HepG2 (cell line): ENCODE results near the gene RASSF4. TPM values are rescaled to one million over a fixed set of nuclear protein-coding genes. Genes with fewer than 3 reads are reported as not detected.
A peak's percentile ranks its signal among the peaks of the same experiment; 100 is the strongest.

Experiments
- ATF5 ChIP-seq: sonication (generic); formaldehyde crosslinking; IDR thresholded peaks from 2 replicates; pipeline ENCODE4 v1.4.0; 2020; ENCODE audit warnings: mild to moderate bottlenecking, low read depth, missing genetic modification reagents
- FOXA1 ChIP-seq, 2 experiments: fragments of 450-650 bp in 1 of 2; sonication (generic) in 1 of 2; formaldehyde crosslinking in 1 of 2; IDR thresholded peaks; 2 replicates each; pipeline versions ENCODE4 v1.4.0 to v1.6.1; 2016 to 2020; ENCODE audit warnings: missing genetic modification reagents in 1 of 2
- KDM4B ChIP-seq: sonication (generic); formaldehyde crosslinking; IDR thresholded peaks from 2 replicates; pipeline ENCODE4 v1.4.0; 2020; ENCODE audit warnings: missing genetic modification reagents
- PAXIP1 ChIP-seq: sonication (generic); formaldehyde crosslinking; conservative IDR thresholded peaks from 2 replicates; pipeline ENCODE4 v1.4.0; 2020; ENCODE audit warnings: mild to moderate bottlenecking, missing genetic modification reagents, moderate library complexity
- SIN3B ChIP-seq: fragments of 150-350 bp; IDR thresholded peaks from 2 replicates; pipeline ENCODE4 v1.6.1; 2014; ENCODE audit warnings: low read length
- TMF1 ChIP-seq: sonication (generic); formaldehyde crosslinking; IDR thresholded peaks from 2 replicates; pipeline ENCODE4 v1.8.1; 2022; ENCODE audit warnings: low read depth, missing genetic modification reagents
- polyA plus RNA-seq, 8 experiments: library from polyadenylated mRNA; depleted of rRNA in 3 of 8; stranded (reverse) in 7 of 8; unstranded in 1 of 8; fragments of >200 nt; fragmentation: Illumina TruSeq in 4 of 8; extraction: Trizol in 4 of 8; gene quantifications; 2 replicates each; pipeline versions ENCODE4 v1.2.1 to v1.2.3, GENCODE V29; 2011 to 2016; ENCODE audit warnings: low read depth in 4 of 8, missing spikeins in 1 of 8, mixed read lengths in 1 of 8; ENCODE audit not compliant: insufficient read depth in 1 of 8
- total RNA-seq, 5 experiments: library from RNA; depleted of rRNA; stranded (reverse); fragments of >200 nt; fragmentation: Illumina TruSeq; extraction: Trizol; gene quantifications; 2 replicates each; pipeline ENCODE4 v1.2.3, GENCODE V29; 2016; ENCODE audit warnings: low read depth in 1 of 5
- TF ChIP-seq, protein P1 (sequence below): sonication (generic); formaldehyde crosslinking; IDR thresholded peaks from 2 replicates; pipeline ENCODE4 v1.5.0; 2020; ENCODE audit warnings: missing genetic modification reagents, mild to moderate bottlenecking, borderline replicate concordance
- TF ChIP-seq, protein P2 (sequence below), 2 experiments: sonication (generic) in 1 of 2; formaldehyde crosslinking in 1 of 2; IDR thresholded peaks; 2 replicates each; pipeline versions ENCODE4 v1.6.1 to v1.9.0; 2014 to 2022; ENCODE audit warnings: antibody characterized with exemption in 1 of 2, borderline replicate concordance in 1 of 2, inconsistent platforms in 1 of 2, low read depth in 1 of 2, missing genetic modification reagents in 1 of 2
- TF ChIP-seq, protein P3 (sequence below): sonication (generic); formaldehyde crosslinking; IDR thresholded peaks from 2 replicates; pipeline ENCODE4 v1.4.0; 2020; ENCODE audit warnings: missing genetic modification reagents

Gene RASSF4
- total and polyA plus RNA-seq, 2 of the 13 experiments (the other 11 are each of a cell fraction or from before 2014, with no cell fraction given) = 34.0 to 51.7 TPM

- no peak for TF ChIP-seq FOXA1 (IDR thresholded peaks at IDR 0.05)
- TF ChIP-seq FOXA1 (CRISPR knock-in tag; IDR thresholded peaks at IDR 0.05) = peak; percentile 5; the same call in 1 of the 2 replicates
- TF ChIP-seq KDM4B (CRISPR knock-in tag) = peak; percentile 53; the same call in 1 of the 2 replicates
- TF ChIP-seq SIN3B = no peak
- TF ChIP-seq, protein P1, sequence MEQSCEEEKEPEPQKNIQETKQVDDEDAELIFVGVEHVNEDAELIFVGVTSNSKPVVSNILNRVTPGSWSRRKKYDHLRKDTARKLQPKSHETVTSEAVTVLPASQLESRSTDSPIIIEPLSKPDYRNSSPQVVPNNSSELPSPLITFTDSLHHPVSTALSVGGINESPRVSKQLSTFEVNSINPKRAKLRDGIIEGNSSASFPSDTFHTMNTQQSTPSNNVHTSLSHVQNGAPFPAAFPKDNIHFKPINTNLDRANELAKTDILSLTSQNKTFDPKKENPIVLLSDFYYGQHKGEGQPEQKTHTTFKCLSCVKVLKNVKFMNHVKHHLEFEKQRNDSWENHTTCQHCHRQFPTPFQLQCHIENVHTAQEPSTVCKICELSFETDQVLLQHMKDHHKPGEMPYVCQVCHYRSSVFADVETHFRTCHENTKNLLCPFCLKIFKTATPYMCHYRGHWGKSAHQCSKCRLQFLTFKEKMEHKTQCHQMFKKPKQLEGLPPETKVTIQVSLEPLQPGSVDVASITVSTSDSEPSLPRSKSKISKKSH = 0 out of 2 replicates have a peak, but pooled peaks have one; percentile 41
- TF ChIP-seq, protein P2, sequence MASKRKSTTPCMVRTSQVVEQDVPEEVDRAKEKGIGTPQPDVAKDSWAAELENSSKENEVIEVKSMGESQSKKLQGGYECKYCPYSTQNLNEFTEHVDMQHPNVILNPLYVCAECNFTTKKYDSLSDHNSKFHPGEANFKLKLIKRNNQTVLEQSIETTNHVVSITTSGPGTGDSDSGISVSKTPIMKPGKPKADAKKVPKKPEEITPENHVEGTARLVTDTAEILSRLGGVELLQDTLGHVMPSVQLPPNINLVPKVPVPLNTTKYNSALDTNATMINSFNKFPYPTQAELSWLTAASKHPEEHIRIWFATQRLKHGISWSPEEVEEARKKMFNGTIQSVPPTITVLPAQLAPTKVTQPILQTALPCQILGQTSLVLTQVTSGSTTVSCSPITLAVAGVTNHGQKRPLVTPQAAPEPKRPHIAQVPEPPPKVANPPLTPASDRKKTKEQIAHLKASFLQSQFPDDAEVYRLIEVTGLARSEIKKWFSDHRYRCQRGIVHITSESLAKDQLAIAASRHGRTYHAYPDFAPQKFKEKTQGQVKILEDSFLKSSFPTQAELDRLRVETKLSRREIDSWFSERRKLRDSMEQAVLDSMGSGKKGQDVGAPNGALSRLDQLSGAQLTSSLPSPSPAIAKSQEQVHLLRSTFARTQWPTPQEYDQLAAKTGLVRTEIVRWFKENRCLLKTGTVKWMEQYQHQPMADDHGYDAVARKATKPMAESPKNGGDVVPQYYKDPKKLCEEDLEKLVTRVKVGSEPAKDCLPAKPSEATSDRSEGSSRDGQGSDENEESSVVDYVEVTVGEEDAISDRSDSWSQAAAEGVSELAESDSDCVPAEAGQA (IDR thresholded peaks at IDR 0.05; ENCODE audit: low read depth) = no peak
- TF ChIP-seq, protein P2 (CRISPR knock-in tag; IDR thresholded peaks at IDR 0.05; ENCODE audit: borderline replicate concordance) = no peak
- no peak; the same call in 1 of the 2 replicates for TF ChIP-seq PAXIP1
- TF ChIP-seq ATF5 (CRISPR knock-in tag) = no peak
- TF ChIP-seq, protein P3, sequence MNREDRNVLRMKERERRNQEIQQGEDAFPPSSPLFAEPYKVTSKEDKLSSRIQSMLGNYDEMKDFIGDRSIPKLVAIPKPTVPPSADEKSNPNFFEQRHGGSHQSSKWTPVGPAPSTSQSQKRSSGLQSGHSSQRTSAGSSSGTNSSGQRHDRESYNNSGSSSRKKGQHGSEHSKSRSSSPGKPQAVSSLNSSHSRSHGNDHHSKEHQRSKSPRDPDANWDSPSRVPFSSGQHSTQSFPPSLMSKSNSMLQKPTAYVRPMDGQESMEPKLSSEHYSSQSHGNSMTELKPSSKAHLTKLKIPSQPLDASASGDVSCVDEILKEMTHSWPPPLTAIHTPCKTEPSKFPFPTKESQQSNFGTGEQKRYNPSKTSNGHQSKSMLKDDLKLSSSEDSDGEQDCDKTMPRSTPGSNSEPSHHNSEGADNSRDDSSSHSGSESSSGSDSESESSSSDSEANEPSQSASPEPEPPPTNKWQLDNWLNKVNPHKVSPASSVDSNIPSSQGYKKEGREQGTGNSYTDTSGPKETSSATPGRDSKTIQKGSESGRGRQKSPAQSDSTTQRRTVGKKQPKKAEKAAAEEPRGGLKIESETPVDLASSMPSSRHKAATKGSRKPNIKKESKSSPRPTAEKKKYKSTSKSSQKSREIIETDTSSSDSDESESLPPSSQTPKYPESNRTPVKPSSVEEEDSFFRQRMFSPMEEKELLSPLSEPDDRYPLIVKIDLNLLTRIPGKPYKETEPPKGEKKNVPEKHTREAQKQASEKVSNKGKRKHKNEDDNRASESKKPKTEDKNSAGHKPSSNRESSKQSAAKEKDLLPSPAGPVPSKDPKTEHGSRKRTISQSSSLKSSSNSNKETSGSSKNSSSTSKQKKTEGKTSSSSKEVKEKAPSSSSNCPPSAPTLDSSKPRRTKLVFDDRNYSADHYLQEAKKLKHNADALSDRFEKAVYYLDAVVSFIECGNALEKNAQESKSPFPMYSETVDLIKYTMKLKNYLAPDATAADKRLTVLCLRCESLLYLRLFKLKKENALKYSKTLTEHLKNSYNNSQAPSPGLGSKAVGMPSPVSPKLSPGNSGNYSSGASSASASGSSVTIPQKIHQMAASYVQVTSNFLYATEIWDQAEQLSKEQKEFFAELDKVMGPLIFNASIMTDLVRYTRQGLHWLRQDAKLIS (CRISPR knock-in tag) = no peak
- TF ChIP-seq TMF1 (CRISPR knock-in tag) = peak; percentile 80
Observed at GRCh38 chr10:44959247-44960087, at the start of gene RASSF4 (continued).
